ENCODE measurements around the gene SOX12.

- TF ChIP-seq CTCF (IDR thresholded peaks at IDR 0.05; ENCODE audit: poor library complexity) (no peak), EZH2 (IDR thresholded peaks at IDR 0.05; ENCODE audit: borderline replicate concordance) (no peak), EZH2phosphoT487 (IDR thresholded peaks at IDR 0.05; ENCODE audit: low read depth, severe bottlenecking, unreplicated experiment) (no peak)
Measured at GRCh38 chr20:305745-306144, 19.6 kb upstream of the SOX12 start.

Data from hepatocyte (in vitro differentiated cells).